Measurements from ENCODE around the gene NBPF15.
"Not testable (repeated sequence)": the region's sequence is repeated elsewhere in the genome, so short reads cannot be mapped to it uniquely, and the experiment has no call there.

NBPF15 gene, protein sequence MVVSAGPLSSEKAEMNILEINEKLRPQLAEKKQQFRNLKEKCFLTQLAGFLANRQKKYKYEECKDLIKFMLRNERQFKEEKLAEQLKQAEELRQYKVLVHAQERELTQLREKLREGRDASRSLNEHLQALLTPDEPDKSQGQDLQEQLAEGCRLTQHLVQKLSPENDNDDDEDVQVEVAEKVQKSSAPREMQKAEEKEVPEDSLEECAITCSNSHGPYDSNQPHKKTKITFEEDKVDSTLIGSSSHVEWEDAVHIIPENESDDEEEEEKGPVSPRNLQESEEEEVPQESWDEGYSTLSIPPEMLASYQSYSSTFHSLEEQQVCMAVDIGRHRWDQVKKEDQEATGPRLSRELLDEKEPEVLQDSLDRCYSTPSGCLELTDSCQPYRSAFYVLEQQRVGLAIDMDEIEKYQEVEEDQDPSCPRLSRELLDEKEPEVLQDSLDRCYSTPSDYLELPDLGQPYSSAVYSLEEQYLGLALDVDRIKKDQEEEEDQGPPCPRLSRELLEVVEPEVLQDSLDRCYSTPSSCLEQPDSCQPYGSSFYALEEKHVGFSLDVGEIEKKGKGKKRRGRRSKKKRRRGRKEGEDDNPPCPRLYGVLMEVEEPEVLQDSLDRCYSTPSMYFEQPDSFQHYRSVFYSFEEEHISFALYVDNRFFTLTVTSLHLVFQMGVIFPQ

DNA sequence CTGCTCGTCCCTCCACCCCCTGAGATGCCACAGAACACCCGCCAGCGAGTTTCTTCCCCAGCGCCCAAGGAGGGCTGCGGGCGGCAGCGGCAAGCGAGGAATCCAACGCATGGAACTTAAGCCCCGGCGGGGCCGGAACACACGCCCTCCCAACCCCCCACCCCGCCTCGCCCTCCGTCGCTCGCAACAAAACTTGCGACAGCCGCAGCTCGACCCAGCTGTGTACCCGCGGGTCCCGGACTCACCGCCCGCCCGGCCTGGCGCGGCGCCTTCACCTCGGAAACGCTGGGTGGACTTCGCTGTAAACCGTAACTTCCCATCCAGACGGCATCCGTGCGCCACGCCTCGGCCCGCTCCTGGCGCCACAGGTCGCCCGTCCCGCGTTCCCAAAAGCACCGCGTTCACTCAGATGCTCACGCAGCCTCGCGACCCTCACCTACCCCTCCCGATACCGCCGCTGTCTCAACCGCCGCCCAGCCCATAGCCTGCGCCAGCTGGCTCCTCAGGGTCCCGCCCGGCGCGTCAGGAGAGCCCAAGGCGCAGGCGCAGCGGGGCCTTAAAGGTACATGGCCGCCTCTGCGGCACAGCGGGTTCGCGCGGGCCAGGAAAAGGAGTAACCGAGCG is at the start of gene NBPF15:
Gene NBPF15 (minus strand): TSS at position 534 of the 624 bp plus-strand sequence. CDS start 21,666 bp downstream, outside the sequence.
- not testable (repeated sequence) for FAIRE-seq

DNA sequence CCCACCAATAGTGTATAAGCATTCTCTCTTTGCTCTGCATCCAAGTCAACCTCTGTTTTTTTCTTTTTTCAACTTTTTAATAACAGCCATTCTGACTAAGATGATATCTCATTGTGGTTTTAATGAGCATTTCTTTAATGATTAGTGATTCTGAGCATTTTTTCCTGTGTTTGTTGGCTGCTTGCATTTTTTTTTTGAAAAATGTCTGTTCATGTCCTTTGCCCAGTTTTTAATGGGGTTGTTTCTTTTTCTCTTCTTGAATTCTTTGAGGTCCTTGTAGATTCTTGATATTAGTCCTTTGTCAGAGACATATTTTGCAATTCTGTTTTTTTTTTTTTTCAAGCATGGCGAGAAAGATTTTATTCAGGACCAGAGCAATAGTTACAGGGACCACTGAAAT is 35.0 kb upstream of the NBPF15 start:
- not testable (repeated sequence) for FAIRE-seq

DNA sequence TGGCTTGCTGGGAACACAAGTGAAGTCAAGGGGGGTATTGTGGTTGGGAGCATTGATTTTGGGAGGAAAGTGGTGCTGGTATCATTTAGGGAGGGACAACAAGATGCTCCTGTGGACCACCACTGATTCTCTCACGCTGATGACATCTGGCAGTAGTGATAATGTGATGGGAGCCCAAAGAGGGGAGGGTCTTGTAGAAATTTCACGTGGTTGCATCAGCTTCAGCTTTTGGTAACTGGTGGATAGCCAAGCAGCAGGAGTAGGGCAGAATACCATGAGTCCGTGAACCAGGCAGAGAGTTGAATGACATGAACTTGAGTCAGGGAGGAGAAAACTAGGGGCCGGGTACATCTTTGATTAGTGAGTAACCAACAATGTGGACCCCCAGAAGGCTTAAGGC is 32.7 kb upstream of the NBPF15 start:
- FAIRE-seq: not testable (repeated sequence)

DNA sequence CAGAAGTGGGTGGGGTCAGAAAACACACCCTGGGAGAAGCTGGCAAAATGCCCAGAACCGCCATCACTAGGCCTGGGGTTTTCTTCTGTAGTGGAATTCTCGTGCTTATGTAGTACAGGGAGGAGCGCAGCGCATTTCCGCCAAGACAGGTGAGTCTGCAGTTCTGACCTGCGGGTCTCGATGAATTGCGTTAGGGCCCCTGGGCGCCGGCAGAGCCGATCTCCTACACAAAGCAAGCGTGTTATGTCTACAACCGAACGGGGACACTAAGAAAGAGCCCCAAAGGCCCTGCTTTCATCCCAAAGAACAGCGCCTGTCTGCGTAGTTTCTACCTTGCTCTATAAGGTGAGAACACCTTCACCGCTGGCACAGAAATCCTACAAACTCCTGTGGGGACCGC is 28.9 kb upstream of the NBPF15 start:
- not testable (repeated sequence) for FAIRE-seq

- not testable (repeated sequence) for FAIRE-seq
These were observed 25.5 kb upstream of the NBPF15 start for GRCh38 chr1:144487002-144487401.

DNA sequence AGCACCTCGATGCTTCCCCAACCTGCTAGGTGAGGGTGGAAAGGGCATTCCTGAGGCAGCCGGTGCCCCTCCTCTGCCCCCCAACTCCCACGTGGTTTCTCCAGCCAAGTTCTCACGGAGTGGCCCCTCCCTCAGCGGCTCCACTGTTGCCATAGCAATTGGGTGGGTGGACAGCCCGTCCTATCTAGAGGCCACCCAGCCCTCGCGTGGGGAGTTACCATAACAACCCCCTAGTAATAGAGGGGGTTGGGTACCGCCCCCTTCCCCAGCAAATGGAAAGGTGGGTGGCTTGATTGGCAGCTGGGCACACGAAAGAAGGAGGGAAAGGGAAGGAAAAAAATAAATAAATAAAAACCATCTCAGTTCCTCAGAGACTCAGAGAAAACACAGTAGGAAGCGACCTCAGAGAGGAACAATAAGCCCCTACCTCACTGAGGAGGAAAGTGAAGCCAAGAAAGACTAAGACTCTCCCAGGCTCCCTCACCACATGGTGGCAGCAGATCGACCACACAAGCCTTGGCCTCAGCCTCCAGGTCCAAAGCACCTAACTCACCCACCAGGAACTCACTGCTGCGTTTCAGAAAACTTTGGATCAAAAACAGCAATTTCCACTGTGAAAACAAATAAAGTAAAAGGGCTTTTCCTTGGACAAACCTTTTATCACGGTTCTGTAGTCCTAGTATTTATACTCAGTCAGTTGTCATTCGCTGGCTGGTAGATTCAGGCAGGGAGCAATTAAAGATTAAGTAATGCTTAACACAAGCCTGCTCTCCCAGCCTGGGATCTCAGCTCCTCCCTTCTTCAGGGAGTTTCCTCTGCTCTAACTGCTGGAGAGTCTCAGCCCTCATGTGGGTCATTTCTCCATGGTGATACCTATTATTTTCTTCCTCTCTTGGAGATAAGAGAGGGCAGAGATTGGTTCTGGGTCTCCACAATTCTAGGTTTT is 23.9 kb upstream of the NBPF15 start:
- not testable (repeated sequence) for FAIRE-seq

DNA sequence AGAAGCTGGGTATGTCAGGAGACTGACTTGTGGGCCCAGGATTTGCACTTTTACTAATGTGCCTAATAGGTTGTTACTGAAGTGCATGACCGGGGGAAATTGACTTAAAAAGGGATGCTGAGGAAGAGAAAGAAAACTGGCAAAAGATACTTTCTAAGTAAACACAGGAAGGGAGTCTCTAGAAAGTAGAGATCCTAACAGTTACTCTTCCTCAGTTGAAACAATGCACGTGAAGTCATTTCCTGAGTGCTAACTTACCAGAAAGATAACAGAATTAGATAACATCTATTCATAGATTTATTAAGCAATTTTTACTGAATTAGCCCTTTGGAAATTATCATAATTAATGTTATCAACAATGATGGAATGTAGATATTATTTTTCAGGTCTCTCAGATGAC is 12.4 kb upstream of the NBPF15 start:
- FAIRE-seq: not testable (repeated sequence)

DNA sequence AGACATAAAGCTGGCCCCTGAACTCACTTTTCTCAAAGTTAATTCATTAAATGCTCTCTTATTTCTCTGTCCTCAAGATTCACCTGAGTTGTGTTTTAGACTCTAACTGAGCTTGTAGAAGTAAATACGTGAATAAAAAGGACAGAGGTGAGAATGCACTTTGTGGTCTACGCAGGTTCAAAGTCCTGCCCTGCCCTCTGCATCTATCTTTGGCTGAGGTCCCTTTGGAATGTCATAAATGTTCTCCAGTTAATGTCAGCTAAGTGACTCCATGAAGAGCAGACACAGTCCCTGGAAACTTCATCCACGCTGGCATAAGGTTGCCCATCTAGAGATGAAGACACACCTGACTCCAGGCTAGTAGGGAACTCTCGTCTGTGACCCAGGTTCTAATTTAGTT is 10.0 kb upstream of the NBPF15 start:
- not testable (repeated sequence) for FAIRE-seq

DNA sequence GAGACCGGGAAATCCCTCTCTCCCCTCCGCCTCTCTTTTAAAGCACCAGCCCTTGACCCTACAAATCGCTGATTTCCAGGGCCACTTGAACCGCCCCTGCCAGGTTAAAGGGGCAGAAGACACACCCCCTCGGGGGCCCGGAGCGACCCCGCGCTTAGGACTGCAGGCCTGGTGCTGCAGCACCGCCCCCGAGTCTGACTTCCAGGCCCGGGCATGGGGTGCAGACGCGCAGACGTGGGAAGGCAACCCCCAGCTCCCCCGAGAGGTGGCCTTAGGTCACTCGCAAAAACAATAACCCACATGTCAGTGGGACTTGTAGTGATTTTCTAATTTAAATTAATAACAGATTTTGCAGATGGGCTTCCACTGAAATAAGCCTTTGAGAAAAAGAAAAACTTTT is 309 bp upstream of the NBPF15 start:
- FAIRE-seq: not testable (repeated sequence)

GRCh38 chr1:144460686-144461085 is 783 bp downstream of the NBPF15 start:
- FAIRE-seq: not testable (repeated sequence)

DNA sequence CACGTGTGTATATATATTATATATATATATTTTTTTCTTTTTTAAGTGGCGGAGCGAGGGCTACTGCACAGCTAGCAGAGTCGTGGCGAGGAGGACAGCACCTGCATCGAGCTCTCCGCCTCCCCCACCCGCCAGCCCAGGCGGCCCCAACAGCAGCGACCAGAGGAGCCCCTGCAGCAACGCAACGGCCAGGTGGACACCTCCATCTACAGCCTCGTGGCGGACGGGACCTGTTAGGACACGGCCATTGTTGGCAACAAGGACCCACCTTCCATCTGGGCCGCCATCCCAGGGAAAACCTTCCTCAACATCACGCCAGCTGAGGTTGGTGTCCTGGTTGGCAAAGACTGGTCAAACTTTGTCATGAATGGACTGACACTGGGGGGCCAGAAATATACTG is 19.1 kb downstream of the NBPF15 start:
- not testable (repeated sequence) for FAIRE-seq

DNA sequence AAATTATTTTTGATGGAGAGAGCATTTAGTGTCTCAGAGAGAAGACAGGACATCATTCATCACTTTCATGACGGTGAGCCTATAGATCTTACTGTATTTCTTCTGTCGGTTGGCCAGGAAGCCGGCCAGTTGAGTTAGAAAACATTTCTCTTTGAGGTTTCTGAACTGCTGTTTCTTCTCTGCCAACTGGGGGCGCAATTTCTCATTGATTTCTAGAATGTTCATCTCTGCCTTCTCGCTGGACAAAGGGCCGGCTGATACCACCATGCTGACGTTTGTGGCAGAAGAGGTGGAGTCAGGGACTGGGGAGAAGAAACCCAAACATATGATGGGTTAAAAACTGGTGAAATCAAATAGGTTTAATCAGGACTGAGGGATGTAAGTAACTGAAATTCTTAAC is 21.7 kb downstream of the NBPF15 start:
- FAIRE-seq: not testable (repeated sequence)

GRCh38 chr1:144418891-144419694 is 42.4 kb downstream of the NBPF15 start:
- not testable (repeated sequence) for FAIRE-seq

DNA sequence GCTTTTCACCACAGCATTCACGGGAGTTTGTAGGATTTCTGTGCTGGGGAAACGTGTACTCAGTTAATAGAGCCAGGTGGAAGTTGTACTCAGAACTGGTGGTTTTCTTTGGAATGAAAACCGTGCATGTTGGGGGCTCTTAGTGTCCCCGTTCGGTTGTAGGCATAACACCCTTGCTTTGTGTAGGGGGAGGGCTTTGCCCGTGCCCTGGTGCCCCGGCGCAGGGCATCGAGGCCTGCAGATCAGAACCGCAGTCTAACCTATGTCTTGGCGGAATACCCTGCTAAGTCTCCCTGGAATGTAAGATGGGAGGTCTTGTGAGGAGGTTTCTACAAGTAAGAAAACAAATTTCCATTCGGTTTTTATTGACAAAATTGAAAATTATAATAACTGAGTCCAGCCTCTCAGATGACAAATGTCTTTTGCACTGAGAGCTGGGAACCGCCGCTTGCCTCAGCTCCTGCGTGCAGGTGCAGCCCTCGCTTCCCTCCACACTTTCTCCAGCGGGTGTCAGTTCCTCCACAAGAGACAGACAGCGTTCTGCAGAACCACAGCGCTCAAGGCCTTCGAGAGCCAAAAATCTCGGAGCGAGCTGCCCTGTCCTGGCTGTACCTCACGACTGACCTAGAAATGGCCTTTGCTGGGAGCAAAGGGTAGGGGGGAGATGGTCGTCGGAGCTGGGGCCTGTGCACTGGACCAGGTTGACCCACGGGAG is 47.9 kb downstream of the NBPF15 start:
- FAIRE-seq: not testable (repeated sequence)

GRCh38 chr1:144412491-144413403 is 48.7 kb downstream of the NBPF15 start:
- FAIRE-seq: not testable (repeated sequence)

GRCh38 chr1:144412068-144412471 is 49.4 kb downstream of the NBPF15 start:
- not testable (repeated sequence) for FAIRE-seq

DNA sequence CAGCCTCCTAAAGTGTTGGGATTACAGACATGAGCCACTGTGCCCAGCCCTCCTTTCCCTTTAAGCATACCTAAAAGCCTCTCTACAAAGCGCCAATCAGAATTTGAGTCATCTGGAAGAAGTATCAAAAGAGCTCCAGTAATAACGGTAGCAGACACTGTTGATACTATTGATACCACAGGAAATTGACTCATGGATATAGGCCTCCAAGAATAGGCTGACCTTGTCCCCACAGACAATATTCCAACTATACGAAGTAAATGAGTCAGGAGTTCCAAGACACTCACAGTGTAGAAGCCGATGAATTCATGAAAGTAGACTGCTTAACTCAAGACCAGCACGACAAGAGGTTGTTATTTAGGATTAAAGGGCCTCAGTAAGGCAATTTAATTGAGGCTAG is 58.7 kb downstream of the NBPF15 start:
- not testable (repeated sequence) for FAIRE-seq

DNA sequence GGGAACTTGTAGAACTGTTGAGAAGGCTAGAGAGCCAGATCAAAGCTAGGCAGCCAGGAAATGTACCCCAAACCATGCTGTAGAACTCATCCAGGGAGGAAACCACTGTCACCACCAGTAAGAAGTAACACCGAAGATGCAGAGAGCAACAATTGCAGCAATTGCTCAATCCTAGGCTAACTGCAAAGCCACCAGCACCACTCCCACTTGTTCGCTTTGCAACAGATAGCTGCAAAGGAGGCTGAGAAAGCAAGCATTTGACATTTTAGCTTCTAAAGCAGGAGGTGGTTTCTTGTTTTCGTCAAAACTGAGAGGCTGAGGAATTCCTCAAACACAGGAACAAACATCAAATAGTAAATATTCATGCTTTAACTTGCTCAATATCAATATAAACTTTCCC is 89.8 kb downstream of the NBPF15 start:
- FAIRE-seq: not testable (repeated sequence)

All from colon (tissue), 2 donors.